ENCODE data around the gene SPPL2A.
"Not testable (repeated sequence)": the region's sequence is repeated elsewhere in the genome, so short reads cannot be mapped to it uniquely, and the experiment has no call there.

GRCh38 chr15:50812181-50812506 is 46.6 kb upstream of the SPPL2A start:
- not testable (repeated sequence) for TF ChIP-seq CTCF (IDR thresholded peaks at IDR 0.05 in 8 of 11, conservative IDR thresholded peaks at IDR 0.05 in 3 of 11); POLR2A (IDR thresholded peaks at IDR 0.05); POLR2AphosphoS5 (IDR thresholded peaks at IDR 0.05)

Data from spleen (tissue), 7 donors.